Activated T-cell treated with anti-CD3 and anti-CD28 coated beads, Interleukin-2, amount 50 U/mL, for 48 hours (primary cell): ENCODE data around the gene FHL1.
"Not testable (repeated sequence)": the region's sequence is repeated elsewhere in the genome, so short reads cannot be mapped to it uniquely, and the experiment has no call there.

Experiments
- DNase-seq, 2 experiments: peaks; one replicate each; pipeline ENCODE4 v3.0.0-alpha.2; 2020

Gene FHL1

GRCh38 chrX:136210806-136211205 lies 63.5 kb downstream of the FHL1 start:
- no peak for DNase-seq

DNA sequence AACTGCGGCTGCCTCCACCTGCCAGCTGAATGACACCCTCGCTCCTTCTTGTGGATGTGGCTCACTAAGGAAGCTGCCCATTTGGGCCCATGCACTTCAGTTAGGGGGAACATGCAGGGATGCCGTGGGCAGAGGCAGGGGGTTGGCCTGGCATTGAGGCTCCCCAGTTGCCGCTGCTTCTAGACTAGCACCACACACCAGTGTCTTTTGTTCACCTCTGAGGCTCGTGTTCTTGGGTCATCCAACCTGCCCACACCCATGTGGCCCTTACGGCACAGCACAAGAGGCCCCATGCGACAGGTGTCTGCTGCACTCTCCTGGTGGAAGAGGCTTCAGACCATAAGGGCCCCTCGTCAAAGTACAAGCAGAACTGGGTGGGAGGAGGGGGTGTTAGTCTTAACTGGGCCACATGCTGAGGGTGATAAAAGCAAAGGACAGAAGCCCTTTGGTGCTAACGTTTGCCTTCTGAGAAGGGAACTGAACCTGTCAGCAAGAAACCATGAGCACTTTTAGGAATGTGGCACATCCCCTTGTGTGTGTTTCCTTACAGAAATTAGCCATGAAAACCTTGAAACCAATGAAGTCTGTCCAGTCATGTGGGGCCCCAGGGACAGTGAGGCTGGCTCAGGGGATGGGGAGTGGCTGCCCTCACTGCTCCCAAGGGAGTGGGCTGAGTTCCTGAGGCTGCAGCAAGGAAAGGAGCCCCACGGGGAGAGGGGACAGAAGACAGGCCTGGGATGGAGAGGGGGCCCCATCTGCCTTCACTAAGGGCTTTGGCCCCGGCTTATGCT lies 64.6 kb downstream of the FHL1 start:
- no peak for DNase-seq

- no peak for DNase-seq
Observed at GRCh38 chrX:136212557-136213111, 65.3 kb downstream of the FHL1 start.

GRCh38 chrX:136214551-136214950 lies 67.2 kb downstream of the FHL1 start:
- DNase-seq, result no peak

GRCh38 chrX:136215559-136215958 lies 68.2 kb downstream of the FHL1 start:
- no peak for DNase-seq

DNA sequence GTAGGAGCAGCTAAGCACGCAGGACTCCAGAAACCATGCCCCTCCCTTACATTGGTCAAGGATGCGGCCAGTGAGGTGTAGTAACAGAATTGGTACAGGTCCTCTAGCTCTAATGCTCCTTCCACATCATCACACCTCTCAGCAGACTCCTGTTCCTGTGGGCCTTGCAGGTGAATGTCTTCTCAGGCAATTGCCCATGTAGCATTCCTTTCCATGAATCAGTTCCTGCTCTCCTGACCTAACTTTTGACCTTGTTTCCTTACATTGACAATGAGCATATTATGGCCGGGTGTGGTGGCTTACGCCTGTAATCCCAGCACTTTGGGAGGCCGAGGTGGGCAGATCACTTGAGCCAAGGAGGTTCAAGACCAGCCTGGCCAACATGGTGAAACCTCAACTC lies 72.6 kb downstream of the FHL1 start:
- DNase-seq, result no peak

- no peak for DNase-seq
Observed at GRCh38 chrX:136220540-136220939, 73.2 kb downstream of the FHL1 start.

DNA sequence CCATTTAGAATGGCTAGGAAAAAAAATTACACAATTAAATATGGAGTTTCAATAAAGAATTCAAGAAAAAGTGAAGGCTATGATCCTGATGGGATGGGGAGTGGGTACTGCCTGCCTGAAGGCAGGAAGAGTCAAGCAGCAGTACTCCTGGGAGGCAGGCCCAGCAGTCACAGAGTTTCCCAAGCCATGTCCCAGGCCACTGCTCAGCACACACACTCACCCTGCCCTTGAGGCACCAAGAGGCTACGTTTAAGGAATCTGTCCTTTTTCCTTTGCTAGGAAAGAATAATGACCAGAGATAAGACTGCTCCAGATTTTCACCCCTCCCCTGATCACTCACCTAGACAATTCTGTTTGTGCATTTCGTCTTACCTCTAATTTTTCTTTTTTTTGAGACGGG lies 73.6 kb downstream of the FHL1 start:
- DNase-seq, result no peak

GRCh38 chrX:136221851-136222513 lies 74.6 kb downstream of the FHL1 start:
- DNase-seq, result no peak

GRCh38 chrX:136227074-136227473 lies 79.7 kb downstream of the FHL1 start:
- DNase-seq, result no peak

DNA sequence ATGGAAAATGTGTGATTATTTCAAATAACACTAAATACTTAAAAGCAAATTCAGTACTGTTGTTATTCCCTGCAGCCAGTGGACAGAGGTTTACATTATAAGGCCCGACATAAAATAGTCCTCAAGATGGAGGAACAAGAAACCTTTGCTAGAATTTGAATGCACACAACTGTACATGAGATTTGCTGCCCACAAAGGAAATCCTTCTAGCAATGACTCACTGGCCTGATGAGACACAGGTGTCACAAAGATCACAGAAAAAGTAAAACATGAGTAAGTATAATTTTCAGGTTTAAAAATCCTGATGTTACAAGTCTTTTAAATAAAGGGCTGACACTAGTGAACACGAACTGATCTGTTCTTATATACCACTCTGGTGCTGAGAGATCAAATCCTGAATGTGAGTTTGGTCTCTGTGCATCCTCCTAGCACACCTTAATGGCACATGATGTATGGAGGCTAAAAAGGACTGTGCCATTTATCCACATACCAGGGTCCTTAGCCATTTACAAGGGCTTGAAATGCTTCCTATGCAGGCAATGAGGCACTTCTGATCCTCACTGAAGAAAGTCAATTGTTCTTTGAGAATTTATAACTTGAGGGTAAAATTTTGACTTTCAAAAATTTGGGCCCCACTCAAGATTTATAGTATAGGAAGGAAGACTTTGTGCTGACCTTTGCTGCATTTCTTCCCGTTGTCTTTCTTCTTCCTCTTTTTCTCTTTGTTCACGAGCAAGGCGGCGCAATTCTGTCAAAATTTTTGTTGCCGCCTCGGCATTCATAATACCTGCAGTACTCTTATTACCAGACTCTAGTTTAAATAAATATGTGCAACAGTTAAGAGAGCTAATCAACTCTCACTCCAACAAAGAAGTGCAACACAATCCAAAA lies 80.9 kb downstream of the FHL1 start:
- no peak for DNase-seq

- DNase-seq, result no peak
Observed at GRCh38 chrX:136228839-136229207, 81.5 kb downstream of the FHL1 start.

- DNase-seq, result no peak
Observed at GRCh38 chrX:136237074-136237473, 89.7 kb downstream of the FHL1 start.

DNA sequence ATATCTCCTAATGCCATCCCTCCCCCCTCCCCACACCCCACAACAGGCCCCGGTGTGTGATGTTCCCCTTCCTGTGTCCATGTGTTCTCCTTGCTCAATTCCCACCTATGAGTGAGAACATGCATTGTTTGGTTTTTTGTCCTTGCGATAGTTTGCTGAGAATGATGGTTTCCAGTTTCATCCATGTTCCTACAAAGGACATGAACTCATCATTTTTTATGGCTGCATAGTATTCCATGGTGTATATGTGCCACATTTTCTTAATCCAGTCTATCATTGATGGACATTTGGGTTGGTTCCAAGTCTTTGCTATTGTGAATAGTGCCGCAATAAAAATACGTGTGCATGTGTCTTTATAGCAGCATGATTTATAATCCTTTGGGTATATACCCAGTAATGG lies 90.5 kb downstream of the FHL1 start:
- not testable (repeated sequence) for DNase-seq

DNA sequence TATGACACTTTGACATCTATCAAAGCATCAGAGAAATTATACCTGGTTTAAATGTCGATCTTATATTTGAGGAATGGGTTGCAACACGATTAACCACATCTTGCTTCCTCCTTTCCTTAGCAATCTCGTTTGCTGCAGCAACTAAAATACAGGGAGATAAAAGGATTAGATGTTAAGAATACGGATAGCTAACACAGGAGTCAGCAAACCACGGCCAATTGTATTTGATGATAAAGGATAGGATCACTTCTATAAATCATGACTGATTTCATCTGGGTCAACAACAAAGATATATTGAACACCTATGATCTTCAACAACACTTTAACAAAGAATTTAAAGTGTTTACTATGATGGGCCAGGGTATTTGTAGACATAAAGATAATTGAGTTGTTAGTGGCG lies 98.9 kb downstream of the FHL1 start:
- no peak for DNase-seq

DNA sequence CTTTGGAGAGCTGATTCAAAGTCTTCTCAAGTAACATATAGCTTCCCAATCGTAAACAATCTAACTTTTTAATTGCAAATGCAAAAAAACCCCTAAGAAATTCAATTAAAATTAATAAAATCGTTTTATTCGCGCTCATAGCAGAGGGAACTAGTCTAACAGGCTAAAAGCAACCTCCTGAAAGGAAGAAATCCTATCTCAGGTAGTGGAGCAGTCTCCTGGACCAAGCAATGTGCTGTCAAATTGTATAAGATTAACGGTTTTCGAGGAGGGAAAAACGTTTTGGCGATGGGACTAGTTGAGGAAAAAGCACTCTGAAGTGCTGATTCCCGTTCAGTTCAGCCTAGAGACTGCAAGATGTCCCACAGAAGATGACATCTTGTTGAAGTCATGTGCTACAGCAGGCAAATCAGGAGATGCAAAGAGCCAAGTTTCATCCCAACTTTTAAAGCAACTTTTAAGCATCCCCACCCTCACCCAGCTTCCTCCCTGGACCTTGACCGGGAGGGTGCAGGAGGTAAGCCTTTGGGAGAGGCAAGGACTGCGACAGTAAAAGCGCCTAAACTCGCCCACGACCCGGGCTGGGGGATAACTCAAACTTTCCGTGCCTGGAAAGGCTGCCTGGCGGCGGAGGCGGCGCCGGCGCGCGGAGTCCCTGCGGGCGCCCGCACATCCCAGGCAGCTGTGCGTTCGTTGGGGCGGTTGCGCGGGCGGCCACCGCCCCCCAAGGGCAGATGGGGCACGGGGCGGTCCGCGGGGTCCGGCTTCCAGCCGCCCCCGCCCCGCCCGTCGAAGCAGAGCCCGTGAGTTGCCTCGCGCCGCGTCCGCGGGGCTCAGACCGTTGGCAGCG lies 103.1 kb downstream of the FHL1 start:
- peak; percentile 50 to 57 for DNase-seq

GRCh38 chrX:136251041-136251991 lies 104.0 kb downstream of the FHL1 start, which contains the start of gene MAP7D3:
TSS of gene MAP7D3 (minus strand) at chrX:136251400. CDS start at chrX:136251358, 42 bp downstream.
- peak; percentile 61 to 73 for DNase-seq

- DNase-seq, result no peak
Observed at GRCh38 chrX:136255541-136255940, 108.2 kb downstream of the FHL1 start.

DNA sequence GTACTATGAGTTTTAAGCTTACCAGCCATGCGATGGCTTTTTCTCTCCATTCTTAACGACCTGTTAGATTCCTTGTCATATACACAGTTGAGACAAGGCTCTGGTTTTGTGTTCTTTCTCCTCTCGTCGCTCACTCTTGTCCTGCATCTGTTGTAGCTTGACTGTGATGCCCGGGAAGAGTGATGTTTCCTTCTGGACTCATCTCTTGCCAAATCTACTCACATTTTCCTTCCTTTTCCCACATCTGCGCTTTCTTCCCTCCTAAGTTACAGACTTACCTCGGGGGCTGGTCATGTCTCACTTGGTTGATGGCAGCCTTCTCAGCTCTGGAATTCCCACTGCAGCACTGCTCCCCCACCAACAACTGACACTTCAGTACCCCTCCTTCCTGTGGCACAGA lies 108.7 kb downstream of the FHL1 start:
- no peak for DNase-seq

DNA sequence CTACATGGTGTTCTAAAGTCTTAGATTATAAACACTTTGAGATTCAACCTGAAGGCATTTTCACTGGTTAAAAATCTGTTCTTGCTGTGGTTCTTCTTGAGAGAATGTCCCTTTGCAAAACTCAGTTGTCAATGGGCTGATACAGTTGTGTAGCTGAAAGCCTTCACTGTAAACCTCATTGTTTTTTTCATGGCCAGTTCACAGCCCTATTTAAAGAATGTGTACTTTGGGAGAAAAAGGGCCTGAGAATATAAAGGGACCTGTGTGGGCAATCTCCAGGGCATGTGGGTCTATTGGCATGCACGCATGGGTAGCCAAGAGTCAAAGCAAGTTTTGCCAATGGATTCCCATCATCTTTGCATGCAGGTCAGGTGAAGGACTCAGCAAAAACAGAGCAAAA lies 111.6 kb downstream of the FHL1 start:
- no peak for DNase-seq

DNA sequence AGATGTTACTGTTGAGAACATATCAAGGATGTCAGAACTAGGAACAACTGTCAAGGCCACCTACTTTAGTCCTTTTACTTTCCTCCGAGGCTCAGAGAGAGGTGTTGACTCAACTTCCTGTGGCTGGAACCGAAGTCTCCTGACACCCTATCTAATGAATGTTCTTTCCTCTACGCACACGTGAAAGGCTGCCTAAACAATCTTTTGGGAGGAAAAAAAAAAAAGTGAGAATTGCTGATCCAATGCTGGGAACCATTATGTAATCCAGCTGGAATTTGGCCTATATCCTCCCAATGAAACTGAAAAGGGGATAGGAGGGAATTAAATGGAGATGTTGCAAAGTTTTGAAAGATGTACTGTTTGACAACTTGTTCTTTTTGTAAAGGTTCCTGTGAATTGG lies 112.2 kb downstream of the FHL1 start:
- no peak for DNase-seq
